HEK293T (cell line): ENCODE data around the gene STXBP2.

Experiments used
- CTCF ChIA-PET: fragments of 350-600 bp; formaldehyde crosslinking; extraction: SDS; loops from one replicate; lab custom pipeline; 2021; ENCODE audit warnings: antibody characterized with exemption, inconsistent platforms; lab: Yijun Ruan, JAX
- POLR2A ChIA-PET: fragments of 350-600 bp; formaldehyde crosslinking; extraction: SDS; loops from one replicate; lab custom pipeline; 2020; ENCODE audit warnings: antibody characterized with exemption, inconsistent platforms; lab: Yijun Ruan, JAX
- DNase-seq: peaks from one replicate; pipeline ENCODE4 v3.0.0; 2012; ENCODE audit warnings: mixed read lengths; ENCODE audit errors: extremely low spot score
- ARNT ChIP-seq: fragments of 450-650 bp; IDR thresholded peaks from 2 replicates; pipeline ENCODE4 v1.6.1; 2017; ENCODE audit warnings: mild to moderate bottlenecking
- BHLHE40 ChIP-seq: fragments of 450-650 bp; IDR thresholded peaks from 2 replicates; pipeline ENCODE4 v1.6.1; 2016; ENCODE audit warnings: mild to moderate bottlenecking, moderate library complexity, borderline replicate concordance
- CTBP1 ChIP-seq: fragments of 450-650 bp; IDR thresholded peaks from 2 replicates; pipeline ENCODE4 v1.6.1; 2016; ENCODE audit warnings: borderline replicate concordance
- ELF4 ChIP-seq: fragments of 450-650 bp; IDR thresholded peaks from 2 replicates; pipeline ENCODE4 v1.6.1; 2017; ENCODE audit warnings: antibody characterized with exemption
- FOXA1 ChIP-seq: fragments of 450-650 bp; IDR thresholded peaks from 2 replicates; pipeline ENCODE4 v1.6.1; 2016; ENCODE audit warnings: mild to moderate bottlenecking
- FOXK2 ChIP-seq: fragments of 450-650 bp; IDR thresholded peaks from 2 replicates; pipeline ENCODE4 v1.6.1; 2016; ENCODE audit warnings: mild to moderate bottlenecking
- FOXM1 ChIP-seq: fragments of 450-650 bp; IDR thresholded peaks from 2 replicates; pipeline ENCODE4 v1.6.1; 2017; ENCODE audit warnings: mild to moderate bottlenecking, borderline replicate concordance
- HDGF ChIP-seq: fragments of 450-650 bp; IDR thresholded peaks from 2 replicates; pipeline ENCODE4 v1.6.1; 2017; ENCODE audit warnings: antibody characterized with exemption, borderline replicate concordance
- L3MBTL2 ChIP-seq: fragments of 450-650 bp; conservative IDR thresholded peaks from 2 replicates; pipeline ENCODE4 v1.6.1; 2016; ENCODE audit warnings: mild to moderate bottlenecking
- LEF1 ChIP-seq: fragments of 450-650 bp; IDR thresholded peaks from 2 replicates; pipeline ENCODE4 v1.6.1; 2017; ENCODE audit warnings: mild to moderate bottlenecking, borderline replicate concordance
- NFRKB ChIP-seq: fragments of 450-650 bp; IDR thresholded peaks from 2 replicates; pipeline ENCODE4 v1.6.1; 2016; ENCODE audit warnings: mild to moderate bottlenecking, moderate library complexity
- SP1 ChIP-seq: fragments of 450-650 bp; IDR thresholded peaks from 2 replicates; pipeline ENCODE4 v1.6.1; 2017
- SUZ12 ChIP-seq: fragments of 450-650 bp; IDR thresholded peaks from 2 replicates; pipeline ENCODE4 v1.6.1; 2016; ENCODE audit warnings: mild to moderate bottlenecking
- TARDBP ChIP-seq: fragments of 450-650 bp; IDR thresholded peaks from 2 replicates; pipeline ENCODE4 v1.6.1; 2016
- ZNF384 ChIP-seq: fragments of 450-650 bp; IDR thresholded peaks from 2 replicates; pipeline ENCODE4 v1.6.1; 2016
- TF ChIP-seq, protein P1 (sequence below): fragments of 450-650 bp; IDR thresholded peaks from 2 replicates; pipeline ENCODE4 v1.6.1; 2016

Gene STXBP2

DNA sequence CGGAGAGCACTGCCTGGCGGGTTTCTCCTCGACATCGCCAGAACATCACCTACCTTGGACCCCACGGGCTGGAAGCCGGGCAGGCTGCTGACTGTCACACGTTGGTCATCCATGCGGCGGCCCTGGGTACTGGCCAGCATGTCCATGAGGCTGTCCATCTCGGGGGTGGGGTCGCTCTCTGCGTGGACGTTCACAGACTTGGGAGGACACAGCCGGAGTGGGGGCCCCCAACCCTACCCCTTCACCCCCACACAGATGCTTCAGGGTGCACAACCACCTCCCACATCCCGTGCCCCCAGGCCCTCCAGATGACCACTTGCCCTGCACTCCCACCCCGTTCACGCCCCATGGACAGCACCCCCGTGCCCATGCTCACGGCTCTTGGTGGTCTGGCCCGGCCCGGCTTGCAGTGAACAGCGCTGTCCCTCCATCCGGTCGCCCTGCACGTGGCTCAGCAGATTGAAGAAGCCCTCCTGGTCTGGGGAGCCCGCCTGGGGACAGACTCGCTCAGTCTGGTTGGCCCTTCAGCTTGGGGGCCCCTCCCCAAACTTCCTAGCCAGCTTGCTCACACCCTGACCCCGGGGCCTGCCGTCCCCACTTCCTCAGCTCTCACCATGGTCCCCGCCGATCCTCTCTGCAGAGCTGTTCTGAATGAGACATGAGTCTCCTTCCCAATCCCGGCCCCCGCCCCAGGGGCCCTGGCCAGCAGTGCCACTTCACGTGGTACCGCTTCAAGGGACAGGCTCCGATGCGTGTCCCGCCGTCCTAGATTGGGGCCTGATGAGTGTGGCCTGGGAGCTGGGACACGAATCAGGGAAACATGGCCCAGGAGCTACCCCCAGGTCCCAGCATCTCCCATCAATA lies 4.3 kb upstream of the STXBP2 start:
- no peak for DNase-seq
- POLR2A ChIA-PET, result interaction anchor here (1.1 to 1.2 kb wide), 2 partner anchors 9 kb away, joined by 3 read pairs; no protein-coding TSS in a partner anchor
- CTCF ChIA-PET, result no interaction called here
- TF ChIP-seq NFRKB (no peak), ARNT (no peak), SP1 (no peak), BHLHE40 (no peak), SUZ12 (no peak), ZNF384 (no peak), FOXM1 (no peak), FOXA1 (no peak), TARDBP (no peak), ELF4 (no peak)
- TF ChIP-seq, protein P1, sequence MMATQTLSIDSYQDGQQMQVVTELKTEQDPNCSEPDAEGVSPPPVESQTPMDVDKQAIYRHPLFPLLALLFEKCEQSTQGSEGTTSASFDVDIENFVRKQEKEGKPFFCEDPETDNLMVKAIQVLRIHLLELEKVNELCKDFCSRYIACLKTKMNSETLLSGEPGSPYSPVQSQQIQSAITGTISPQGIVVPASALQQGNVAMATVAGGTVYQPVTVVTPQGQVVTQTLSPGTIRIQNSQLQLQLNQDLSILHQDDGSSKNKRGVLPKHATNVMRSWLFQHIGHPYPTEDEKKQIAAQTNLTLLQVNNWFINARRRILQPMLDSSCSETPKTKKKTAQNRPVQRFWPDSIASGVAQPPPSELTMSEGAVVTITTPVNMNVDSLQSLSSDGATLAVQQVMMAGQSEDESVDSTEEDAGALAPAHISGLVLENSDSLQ, result no peak

DNA sequence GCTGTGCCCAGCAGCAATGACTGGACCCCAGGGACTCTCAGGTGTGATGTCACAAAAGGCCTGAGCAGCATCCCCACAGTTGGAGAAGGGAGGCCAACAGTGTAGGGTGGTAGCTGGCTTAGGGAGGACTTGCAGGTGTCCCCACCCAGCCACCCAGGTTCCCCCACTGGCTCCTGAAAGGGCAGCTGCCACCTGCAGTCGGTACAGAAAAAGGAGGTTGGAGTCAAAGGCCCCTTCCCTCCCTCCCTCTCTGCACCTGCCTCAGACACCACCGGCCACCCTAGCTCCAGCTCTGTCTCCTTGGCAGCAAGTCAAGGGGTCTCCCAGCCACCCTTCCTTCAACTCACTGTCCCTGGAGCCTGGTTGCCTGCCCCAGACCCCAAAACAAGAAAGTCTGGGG lies 3.2 kb upstream of the STXBP2 start, which contains the start of gene PCP2:
Gene PCP2, minus strand, starts transcription at position 22 of the 400 bp plus-strand sequence. CDS start 262 bp downstream, outside the sequence.
- POLR2A ChIA-PET, result interaction anchor here (1.2 kb wide), 1 partner anchor 10 kb away, joined by 3 read pairs; no protein-coding TSS in a partner anchor
- CTCF ChIA-PET, result no interaction called here
- no peak for TF ChIP-seq FOXA1
- TF ChIP-seq ARNT, result no peak
- TF ChIP-seq LEF1, result no peak
- TF ChIP-seq, protein P1, result no peak
- no peak for TF ChIP-seq HDGF
- no peak for TF ChIP-seq NFRKB
- no peak for TF ChIP-seq TARDBP
- TF ChIP-seq FOXM1, result no peak
- no peak for TF ChIP-seq L3MBTL2
- no peak for TF ChIP-seq FOXK2
- no peak for TF ChIP-seq ZNF384
- no peak for TF ChIP-seq SUZ12
- no peak for TF ChIP-seq SP1
- no peak for TF ChIP-seq ELF4
- no peak for TF ChIP-seq BHLHE40
- TF ChIP-seq CTBP1, result no peak
- DNase-seq, result no peak

GRCh38 chr19:7635670-7636069 lies 1.2 kb upstream of the STXBP2 start:
- ChIA-PET POLR2A (no interaction called here), CTCF (interaction anchor here (1.4 kb wide), 1 partner anchor 45 kb away, joined by 4 read pairs; the partner anchor contains the start of gene TRAPPC5)
- TF ChIP-seq SUZ12, result no peak
- DNase-seq, result no peak

DNA sequence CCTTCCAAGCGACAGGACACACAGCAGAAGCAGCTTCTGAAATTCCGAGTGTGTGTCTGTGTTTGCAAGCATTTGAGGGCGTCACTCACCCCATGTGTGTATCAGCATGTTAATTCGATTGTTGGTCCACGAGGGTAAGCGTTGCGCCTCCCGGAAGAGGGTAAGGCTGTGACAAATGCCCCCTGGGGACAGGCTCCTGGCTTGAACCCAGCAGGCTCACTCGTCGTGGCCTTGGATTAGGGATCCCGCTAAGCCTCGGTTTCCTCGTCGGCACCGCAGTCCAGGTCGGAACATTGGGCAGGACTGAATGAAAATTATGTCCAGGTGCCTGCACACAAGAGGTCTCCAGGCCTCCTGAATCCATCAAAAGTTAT lies 606 bp upstream of the STXBP2 start:
- ChIA-PET POLR2A (no interaction called here), CTCF (no interaction called here)
- TF ChIP-seq SUZ12 (no peak), ARNT (no peak), BHLHE40 (no peak), FOXM1 (no peak), ZNF384 (no peak), NFRKB (no peak), SP1 (no peak), CTBP1 (no peak), HDGF (no peak), ELF4 (no peak), FOXK2 (no peak), L3MBTL2 (no peak), TARDBP (no peak)
- TF ChIP-seq, protein P1, result no peak
- DNase-seq, result no peak

DNA sequence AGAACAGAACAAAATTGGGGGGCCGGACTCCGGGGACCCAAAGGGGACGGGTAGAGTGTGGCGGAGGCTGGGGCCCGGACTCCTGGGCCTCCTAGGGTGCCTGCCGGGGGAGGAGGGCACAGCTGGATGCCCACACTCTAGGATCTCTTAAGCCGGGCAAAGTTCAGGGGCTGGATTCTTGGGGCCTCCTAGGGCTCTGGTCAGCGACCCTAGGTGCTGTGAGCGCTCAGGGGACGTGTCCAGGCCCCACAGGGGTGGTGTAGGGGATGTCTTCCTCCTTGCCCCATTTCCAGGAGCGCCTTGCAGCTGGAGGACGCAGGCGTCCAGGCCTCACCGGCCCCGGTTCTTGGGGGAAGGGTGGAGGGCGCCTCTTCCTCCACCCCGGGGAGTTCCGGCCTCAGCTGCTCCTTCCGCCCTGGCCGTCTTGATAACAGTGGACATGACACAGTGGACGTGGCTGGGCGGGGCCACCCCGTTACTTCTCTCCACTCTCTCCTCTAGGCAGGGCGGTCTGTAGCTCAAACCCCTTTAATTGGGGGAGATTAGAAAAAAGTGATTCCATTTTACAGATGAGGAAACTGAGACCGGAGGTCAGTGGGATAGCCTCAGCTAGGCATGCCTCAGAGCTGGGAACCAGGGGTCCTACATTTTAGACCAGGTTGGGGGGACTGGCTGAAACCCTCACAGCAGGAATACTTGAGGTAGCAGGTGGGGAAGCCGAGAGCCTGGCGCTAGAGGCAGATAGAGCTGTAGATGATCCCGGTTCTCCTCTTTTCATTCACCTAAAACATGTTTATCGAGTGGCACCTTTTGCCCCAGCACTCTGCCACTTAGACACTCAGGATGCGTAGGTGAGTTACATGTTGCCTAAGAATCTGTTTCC lies 705 bp downstream of the STXBP2 start:
- TF ChIP-seq ARNT (no peak), LEF1 (no peak), BHLHE40 (no peak), HDGF (no peak), FOXM1 (no peak), TARDBP (no peak), SP1 (no peak), ELF4 (no peak), CTBP1 (no peak), SUZ12 (no peak), L3MBTL2 (no peak), ZNF384 (no peak), FOXK2 (no peak)
- TF ChIP-seq, protein P1, result no peak
- DNase-seq, result no peak
- ChIA-PET POLR2A (interaction anchor here (1.0 to 2.3 kb wide), 4 partner anchors 8 to 69 kb away, joined by 3 to 10 read pairs (median 3); partner anchors contain the start of genes PET100, TRAPPC5 and XAB2), CTCF (interaction anchor here (0.6 to 1.2 kb wide), 3 partner anchors 19 to 333 kb away, joined by 3 to 5 read pairs (median 4); no protein-coding TSS in a partner anchor)
